Activated CD4-positive, alpha-beta T cell treated with anti-CD3 and anti-CD28 coated beads for 48 hours (primary cell): ENCODE data around the gene CEP95.

ENCODE experiments used
- DNase-seq: peaks from one replicate; pipeline ENCODE4 v3.0.0-alpha.2; 2020

The CEP95 gene

DNA sequence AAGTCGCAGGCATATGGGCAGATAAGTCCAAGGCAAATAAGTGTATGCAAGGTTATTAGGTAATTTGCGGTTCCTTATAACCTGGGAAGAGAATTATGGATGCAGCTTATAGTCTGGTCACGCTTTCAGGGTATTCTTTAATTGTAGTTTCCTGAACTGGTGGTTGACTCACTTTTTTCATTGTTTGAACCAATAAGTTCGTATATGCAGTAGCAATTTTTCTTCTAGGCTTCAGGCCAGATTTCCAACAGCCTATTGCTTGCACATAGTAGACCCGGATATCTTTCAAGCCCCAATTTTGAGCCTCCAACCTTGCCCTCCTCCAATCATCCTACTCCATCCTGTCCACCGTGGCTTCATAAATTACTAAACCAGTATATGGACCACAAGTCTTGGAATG, 12.8 kb downstream of the CEP95 start:
- DNase-seq = no peak

- no peak for DNase-seq
These were observed 13.6 kb downstream of the CEP95 start for GRCh38 chr17:64520359-64520758.

- no peak for DNase-seq
These were observed 21.1 kb downstream of the CEP95 start for GRCh38 chr17:64527914-64528313.

- DNase-seq = no peak
These were observed 22.4 kb downstream of the CEP95 start for GRCh38 chr17:64529221-64529620.

DNA sequence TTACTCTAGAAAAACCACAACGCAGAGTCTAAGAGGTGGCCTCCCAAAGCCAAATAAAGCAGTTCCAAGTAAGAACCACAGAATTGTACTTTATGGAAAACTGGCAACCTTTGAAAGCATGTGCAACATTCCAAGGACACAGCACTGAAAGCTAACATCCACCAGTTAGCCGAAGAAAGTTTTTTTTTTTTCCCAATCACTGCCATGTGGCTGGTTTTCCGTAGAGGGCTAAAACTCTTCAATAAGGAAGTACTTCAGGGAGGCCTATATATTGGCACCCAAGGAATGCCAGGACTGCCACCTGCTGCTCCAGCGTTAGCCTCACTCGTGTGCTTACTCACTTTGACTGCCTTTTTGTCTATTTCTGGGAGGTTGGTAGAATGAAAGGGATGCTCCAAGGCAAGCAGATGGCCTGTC, 25.2 kb downstream of the CEP95 start:
- DNase-seq = no peak

DNA sequence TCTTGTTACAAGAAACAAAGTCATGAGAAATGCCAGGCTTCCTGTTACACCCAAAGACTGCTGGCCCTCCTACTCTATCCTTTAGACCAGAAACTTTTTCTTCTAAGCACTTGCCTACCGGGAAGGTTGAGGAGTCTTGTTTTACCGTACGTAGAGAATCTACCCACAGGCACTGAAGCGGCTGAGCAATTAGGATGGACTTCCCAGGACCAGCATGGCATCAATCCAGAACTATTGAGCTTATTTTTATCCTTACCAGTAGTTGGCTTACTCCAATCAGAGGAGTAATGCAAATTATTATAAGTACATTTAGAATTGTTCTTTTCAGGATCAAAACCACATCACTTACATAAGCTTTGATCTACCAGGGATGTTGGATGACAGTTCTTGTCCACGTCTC, 25.6 kb downstream of the CEP95 start:
- DNase-seq = no peak

DNA sequence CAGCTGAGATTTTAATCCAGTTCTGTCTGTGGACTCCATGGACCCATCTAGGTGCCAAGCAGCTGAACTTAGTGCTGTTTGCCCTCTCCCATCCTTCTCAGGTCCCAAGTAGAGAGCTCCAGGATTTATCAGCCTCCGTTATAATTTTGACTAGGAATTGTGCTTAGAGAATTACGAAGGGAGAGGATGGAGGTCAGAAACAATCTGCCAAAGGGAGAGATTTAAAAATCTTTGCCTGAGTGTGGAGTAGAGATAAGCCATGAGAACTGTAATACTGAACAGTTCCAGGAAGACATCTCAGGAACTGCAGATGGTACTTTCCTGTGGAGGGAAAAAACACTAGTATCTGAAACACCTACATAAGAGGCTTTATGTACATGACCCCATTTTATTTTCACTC, 27.0 kb downstream of the CEP95 start:
- DNase-seq = no peak

GRCh38 chr17:64534187-64534586, 27.4 kb downstream of the CEP95 start:
- DNase-seq = no peak

DNA sequence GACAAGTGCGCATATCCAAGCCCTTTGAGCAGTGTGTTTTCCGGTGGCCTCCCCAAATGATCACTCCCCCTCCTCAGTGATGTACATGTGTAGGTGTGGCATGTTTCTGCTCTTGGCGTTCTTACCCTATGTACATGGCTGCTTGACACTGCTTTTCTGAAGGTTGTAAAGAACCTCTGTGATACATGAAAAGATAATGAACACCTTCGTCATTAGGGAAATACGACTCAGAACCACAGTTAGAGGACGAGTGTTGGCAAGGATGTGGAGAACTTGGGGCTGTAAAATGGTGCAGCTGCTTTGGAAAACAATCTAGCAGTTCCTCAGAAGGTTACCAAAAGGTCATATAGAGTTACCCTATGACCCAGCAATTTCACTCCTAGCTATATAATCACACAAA, 28.6 kb downstream of the CEP95 start:
- DNase-seq = no peak

- DNase-seq = no peak
These were observed 30.1 kb downstream of the CEP95 start for GRCh38 chr17:64536913-64537312.

GRCh38 chr17:64537488-64537887, 30.7 kb downstream of the CEP95 start:
- DNase-seq = no peak

GRCh38 chr17:64538508-64539130, 31.8 kb downstream of the CEP95 start:
- no peak for DNase-seq

GRCh38 chr17:64540118-64540776, 33.5 kb downstream of the CEP95 start:
- no peak for DNase-seq

- no peak for DNase-seq
These were observed 38.0 kb downstream of the CEP95 start for GRCh38 chr17:64544742-64545141.

DNA sequence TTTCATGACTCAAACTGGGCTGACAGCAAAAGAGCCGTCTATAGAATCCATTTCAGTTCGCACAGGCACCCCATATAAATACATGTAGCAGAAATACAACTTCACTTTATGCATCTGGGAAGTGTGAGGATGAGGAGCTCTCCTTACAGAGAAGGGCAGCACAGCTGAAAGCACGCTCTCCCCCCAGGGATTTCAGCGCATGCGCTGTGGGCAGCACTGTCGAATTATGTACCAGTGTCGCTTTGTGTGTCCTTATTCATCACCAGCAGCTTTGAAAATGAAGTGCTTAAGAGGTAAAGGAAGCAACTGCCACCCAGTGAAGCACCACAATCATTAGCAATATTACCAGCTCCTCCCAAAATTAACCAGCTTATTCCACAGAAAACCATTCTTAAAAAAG, 39.9 kb downstream of the CEP95 start:
- DNase-seq = no peak

DNA sequence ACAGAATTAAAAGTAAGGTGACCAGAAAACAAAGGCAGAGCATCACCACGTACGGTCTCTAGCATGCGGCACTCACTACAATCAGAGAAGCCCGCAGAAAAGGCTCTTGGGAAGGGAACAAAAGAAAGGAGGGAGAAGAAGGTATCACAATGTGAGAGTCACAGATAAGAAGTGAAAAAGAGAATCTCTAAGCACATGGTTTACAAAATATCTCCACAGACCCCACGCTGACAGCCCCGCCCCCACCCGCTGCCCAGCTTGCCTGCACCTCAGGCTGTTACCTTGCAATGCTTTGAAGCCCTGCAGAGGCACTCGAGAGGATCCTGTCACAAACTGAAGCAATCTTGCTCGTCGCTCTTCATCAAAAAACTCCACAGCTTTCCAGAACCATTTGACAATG, 40.5 kb downstream of the CEP95 start:
- no peak for DNase-seq

- DNase-seq = no peak
These were observed 44.7 kb downstream of the CEP95 start for GRCh38 chr17:64551461-64551860.

DNA sequence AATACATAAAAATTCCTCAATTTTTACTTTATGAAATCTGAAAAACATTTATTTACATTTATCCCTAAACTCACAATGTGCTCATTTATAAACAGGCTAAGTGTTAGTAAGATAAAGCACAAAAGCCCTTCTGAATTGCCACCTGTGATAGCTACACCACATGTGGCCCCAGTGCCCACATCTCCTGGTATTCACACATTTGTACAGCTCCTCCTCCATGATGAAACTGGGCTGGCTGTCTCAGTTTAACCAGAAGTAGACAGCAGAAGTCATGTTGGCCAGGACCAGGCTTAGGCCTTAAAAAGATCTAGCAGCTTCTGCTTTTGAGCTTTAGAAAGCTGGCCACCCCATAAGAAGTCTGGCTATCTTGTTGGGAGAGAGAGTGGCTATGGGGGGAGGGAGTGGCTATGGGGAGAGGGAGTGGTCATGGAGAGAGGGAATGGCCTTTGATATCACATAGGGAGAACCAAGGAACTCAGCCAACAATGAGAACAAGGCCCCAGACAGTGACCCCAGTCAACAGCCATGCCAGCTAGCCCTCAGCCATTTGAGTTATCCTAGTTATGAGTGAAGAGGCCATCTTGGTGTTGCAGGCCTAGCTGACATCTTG, 47.4 kb downstream of the CEP95 start:
- no peak for DNase-seq

DNA sequence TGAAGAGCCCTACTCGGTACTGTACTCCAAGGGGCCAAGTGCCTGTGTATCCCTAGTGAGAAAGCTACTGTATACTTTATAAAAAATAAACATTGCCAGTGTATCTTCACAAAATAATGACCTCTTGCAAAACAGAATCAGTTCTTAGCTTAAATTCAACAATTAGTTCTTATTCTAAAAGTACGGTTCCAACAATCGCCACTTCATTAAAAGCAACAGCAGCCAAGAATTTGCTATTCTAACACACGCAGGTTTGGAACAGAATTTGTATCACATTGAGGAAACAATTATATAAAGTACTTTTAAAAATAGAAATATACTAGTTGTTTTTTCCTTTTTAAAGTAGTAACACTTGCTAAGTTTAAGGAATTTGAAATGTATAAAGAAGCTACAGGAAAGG, 48.5 kb downstream of the CEP95 start:
- no peak for DNase-seq

DNA sequence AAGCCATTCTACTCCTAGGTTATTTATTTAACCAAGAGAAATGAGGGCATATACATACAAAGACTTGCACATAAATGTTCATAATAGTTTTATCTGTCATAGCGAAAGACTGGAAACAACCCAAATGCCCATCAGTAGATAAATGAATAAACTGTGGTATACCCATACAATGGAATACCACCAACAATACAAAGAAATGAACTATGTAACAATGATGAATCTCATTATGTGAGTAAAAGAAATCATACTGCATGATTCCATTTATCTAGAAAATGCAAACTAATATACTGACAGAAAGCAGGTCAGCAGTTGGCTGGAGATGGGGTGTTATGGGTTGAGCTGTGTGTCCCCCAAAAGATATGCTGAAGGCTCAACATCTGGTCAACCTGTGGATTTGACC, 57.3 kb downstream of the CEP95 start:
- no peak for DNase-seq

GRCh38 chr17:64565563-64565962, 58.8 kb downstream of the CEP95 start:
- no peak for DNase-seq

GRCh38 chr17:64571746-64572145, 65.0 kb downstream of the CEP95 start:
- no peak for DNase-seq

GRCh38 chr17:64572682-64573154, 65.9 kb downstream of the CEP95 start:
- no peak for DNase-seq

DNA sequence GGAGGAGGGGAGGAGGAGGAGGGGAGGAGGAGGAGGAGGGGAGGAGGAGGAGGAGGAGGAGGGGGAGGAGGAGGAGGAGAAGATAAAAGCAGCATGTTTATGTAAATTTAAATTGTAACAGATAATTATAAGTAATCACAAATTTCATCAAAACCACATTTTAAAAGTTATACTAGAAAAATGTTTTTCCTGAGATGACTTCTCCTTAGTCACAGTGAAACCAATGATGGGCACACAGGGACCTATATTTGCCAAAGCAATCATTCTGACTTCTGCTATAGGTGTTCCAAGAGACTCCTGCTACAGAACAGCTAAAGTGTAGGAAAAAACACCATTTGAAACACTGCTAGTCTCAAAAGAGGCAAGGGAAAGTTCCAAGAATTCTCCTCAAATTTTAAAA, 66.4 kb downstream of the CEP95 start:
- no peak for DNase-seq

DNA sequence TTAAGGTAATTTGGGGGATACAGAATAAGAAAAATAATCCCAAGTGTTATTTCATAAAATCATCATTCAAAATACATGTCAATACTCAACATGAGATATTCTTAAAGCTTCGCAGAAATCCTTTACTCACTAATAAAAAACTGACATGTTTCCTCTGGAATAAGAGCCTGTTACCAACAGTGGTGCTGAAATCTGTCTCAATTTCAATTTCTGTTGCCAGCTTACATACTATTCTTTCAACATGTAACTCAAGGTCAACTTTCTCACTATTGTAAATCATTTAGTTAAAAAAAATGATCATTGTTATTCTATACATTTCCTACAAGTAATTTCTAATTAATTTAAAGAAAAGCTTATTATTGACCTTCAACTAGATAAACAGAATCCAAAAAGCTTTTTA, 67.9 kb downstream of the CEP95 start:
- no peak for DNase-seq
